H54 (cell line): Measurements from ENCODE around the gene FRRS1L.
A peak's percentile ranks its signal among the peaks of the same experiment; 100 is the strongest.

Experiments used
- DNase-seq: peaks from one replicate; pipeline ENCODE4 v3.0.0; 2011; ENCODE audit warnings: low spot score, mixed read lengths; ENCODE audit not compliant: insufficient read length
- FAIRE-seq: peaks from 3 replicates; lab custom pipeline; 2011; peaks lifted over from hg19 to GRCh38; lab: Jason Lieb, UNC
- POLR2A ChIP-seq: IDR thresholded peaks from 2 replicates; pipeline ENCODE4 v1.6.1; 2011; ENCODE audit warnings: low read depth, mild to moderate bottlenecking, low read length

The FRRS1L gene, protein sequence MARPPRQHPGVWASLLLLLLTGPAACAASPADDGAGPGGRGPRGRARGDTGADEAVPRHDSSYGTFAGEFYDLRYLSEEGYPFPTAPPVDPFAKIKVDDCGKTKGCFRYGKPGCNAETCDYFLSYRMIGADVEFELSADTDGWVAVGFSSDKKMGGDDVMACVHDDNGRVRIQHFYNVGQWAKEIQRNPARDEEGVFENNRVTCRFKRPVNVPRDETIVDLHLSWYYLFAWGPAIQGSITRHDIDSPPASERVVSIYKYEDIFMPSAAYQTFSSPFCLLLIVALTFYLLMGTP

DNA sequence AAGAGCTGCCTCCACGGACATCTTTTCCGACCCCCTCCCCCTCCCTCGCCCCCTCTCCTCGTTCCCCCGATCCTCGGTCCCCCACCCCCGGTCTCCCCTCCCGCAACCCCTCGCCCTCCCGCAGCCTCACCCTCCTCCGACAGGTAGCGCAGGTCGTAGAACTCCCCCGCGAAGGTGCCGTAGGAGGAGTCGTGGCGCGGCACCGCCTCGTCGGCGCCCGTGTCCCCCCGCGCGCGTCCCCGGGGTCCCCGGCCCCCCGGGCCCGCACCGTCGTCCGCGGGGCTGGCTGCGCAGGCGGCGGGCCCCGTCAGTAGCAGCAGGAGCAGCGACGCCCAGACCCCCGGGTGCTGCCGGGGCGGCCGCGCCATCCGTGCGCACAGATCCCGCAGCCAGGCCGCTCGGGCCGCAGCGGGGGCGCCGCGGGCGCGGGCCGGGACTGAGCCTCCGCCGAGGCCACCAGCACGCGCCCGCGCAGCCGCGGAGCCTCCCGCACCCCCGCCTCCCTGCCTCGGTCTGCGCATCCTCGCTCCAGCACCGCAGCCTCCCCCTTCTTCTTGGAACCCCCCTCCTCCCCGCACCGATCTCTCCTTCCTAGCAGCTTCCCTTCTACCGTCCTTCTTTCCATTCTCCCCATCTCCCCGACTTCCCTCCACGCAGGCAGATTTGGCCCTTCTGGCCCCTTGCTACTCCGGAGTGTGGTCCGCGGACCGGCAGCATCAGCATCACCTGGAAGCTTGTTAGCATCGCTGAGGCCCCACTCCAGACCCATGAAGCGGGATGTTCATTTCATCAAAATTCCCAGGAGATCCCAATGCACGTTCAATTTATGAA, at the start of gene FRRS1L:
Gene FRRS1L, minus strand, starts transcription at position 479 of the 831 bp plus-strand sequence. Its CDS starts 111 bp downstream, at position 368.
- FAIRE-seq: no peak
- no peak for TF ChIP-seq POLR2A
- DNase-seq: no peak

DNA sequence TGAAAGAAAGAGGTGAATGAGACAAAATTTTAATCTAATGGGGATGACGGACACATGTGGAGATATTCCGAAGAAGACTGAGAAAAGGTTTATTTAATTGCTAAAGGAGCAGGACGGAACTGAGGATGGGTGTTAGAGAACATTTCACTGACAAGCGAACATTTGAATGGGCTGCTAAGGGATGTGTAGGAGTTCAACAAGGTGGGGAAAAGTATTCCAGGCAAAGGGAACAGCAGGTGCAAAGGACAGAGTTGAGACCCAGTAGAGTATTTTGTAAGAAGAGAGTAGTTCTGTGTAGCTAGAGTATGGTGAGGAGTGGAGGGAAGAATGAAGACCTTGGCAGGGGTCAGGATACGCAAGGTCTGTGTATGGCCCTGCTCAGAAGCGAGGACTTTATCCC, 47.4 kb upstream of the FRRS1L start:
- DNase-seq: no peak
- no peak for TF ChIP-seq POLR2A
- FAIRE-seq: no peak

DNA sequence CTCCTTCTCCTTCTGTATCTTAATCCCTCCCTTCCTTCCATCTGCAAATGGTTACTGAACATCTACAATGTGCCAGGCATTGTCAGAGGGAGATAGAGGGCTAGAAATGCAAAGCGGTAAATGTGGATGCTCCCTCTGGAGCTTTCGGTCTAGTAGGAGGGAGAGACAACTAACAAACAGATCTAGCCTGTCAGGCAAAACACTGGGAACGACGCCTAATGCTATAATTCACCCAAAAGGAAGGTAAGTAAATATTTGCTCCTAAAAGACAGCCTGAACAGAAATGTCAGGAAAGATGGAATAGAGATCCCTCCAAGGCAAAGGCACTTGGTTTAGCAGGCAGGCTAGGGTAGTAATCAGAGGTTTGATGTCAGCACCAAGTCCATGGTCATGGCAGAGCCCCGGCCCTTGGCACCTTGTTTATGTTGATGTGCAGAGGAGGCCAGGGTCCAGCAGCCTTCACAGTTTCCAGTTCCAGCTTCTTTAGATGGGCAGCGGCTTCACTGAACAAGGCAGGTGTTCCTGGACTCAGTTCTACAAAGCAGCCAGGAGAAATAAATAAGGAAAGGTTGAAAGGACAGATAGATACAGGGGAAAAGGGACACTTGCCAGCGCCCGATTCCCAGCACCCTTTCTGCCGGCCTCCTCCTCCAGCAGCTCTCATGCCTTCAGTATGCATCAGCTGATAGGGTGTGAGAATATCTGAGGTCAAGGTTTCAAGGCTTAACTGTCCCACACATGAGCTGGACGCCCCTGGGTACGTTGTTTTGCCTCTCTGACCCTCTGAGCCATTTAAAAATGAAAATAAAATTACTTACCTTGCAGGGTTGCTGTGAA, 46.5 kb upstream of the FRRS1L start:
- FAIRE-seq (no peak), DNase-seq (no peak)
- no peak for TF ChIP-seq POLR2A

DNA sequence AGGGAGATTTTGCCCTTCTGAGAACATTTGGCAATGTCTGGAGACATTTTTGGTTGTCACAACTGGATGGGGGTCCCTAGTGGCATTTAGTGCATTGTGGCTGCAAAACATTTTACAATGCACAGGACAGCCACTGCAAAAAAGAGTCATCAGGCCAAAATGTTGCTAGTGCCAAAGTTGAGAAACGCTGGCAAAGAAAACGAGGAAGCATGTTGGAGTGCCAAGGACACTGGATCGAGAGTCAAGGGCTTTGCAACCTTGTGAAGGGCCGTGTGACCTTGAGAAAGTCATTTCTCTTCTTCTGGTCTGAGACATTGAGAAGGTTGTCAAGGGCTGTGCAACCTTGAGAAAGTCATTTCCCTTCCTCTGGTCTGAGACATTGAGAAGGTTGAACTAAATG, 45.7 kb upstream of the FRRS1L start:
- DNase-seq: no peak
- TF ChIP-seq POLR2A: no peak
- FAIRE-seq: no peak

DNA sequence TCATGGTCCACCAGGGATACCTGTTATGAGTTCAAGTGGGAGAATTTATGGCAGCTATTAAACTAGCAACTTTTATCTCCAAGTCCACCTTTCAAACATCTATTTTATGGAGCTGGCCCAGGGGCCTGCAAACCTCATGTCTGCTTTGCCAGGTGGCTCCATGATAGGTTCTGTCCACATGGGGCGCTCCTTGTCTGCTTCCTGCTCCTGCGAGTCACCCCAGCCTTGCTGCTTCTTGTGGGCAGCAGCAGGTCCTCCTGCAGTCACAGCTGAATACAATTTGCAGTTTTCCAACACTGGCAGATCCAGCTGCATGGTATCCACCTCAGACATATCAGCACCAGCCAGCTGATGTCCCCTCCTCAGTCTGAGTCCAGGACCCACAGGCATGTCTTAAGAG, 39.6 kb upstream of the FRRS1L start:
- DNase-seq (peak; percentile 60), FAIRE-seq (peak; percentile 53)
- no peak for TF ChIP-seq POLR2A

DNA sequence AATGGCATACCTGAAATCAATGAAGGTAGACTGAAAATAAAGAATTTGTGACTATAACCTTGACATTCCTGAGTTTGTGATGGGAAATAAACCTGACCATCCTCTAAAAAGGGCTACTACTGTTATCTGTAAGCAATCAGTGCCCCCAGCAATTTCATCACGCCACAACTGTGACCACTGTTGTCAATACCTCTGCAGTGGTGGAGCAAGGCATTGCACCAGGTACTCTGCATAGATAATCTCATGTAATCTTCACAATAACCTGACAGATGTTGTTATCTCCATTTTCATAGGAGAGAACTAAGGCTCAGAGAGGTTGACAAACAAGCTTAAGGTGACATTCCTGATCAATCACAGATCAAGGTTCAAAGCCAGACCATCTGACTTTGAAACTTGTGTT, 38.5 kb upstream of the FRRS1L start:
- no peak for FAIRE-seq
- no peak for DNase-seq
- no peak for TF ChIP-seq POLR2A

DNA sequence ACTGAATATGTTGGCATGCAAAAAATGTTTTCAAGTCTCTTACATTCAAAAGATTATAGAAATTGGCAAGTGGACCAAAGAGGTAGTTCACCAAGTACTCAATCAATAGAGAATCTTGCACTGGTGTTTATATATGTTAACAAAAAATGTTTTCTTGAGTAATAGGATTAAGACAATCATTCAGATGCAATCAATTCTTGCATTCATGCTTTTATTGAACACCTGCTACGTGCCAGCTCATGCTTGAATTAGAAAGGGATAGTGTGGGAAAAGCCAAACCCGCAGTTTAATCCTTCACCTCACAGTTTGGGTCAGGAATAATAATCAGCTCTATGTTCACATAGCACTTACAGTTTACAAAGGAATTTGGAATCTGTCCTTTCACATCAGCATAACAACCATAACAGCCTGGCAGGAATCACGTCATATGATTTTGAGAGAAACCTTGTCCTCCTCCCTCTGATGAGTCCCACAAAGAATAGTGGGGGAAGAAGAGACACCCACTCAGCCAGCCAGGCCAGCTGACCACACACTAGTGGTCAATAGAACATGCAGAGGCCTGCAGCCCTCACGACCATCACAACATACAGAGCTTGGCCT, 36.8 kb upstream of the FRRS1L start:
- TF ChIP-seq POLR2A: no peak
- FAIRE-seq (no peak), DNase-seq (no peak)

DNA sequence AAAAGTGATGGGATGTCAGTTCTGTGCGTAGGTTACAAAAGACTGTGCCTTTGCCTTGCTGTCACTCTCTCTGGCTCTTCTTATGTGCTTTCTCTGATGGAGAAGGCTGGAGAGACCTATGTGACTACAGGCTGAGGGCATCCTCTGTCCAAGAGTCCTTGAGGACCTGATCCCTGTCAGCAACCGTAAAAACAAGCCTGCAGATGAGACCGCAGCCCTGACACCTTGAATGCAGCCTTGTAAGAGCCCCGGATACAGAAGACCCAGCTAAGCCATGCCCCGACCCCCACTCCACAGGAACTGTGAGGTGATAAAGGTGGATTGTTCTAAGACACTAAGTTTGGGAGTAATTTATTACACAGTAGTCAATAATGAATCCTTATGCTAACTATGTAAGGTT, 32.6 kb upstream of the FRRS1L start:
- no peak for TF ChIP-seq POLR2A
- FAIRE-seq: no peak
- DNase-seq: no peak

DNA sequence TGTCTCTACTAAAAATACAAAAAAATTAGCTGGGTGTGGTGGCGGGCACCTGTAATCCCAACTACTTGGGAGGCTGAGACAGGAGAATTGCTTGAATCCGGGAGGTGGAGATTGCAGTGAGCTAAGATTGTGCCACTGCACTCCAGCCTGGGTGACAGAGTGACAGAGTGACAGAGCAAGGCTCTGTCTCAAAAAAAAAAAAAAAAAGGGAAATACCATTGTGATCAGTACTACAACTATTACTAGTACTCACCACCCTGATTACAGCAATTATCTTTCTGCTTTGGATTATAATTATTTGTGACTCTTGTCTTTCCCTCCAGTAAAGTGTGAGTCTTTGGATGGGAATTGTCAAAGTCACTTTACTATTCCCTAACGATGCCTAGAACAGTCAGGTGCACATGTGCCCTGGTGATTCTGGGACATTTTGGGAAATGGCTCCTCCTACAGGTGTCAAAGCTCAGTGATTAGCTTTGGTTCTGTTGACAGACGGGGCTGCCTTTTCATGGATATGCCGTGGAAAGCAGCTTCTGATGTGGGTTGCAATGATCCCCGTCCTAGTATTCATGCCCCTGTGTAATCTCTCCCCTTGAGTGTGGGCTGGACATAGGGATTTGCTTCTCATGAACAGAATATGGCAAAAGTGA, 31.8 kb upstream of the FRRS1L start:
- no peak for TF ChIP-seq POLR2A
- no peak for FAIRE-seq
- no peak for DNase-seq

DNA sequence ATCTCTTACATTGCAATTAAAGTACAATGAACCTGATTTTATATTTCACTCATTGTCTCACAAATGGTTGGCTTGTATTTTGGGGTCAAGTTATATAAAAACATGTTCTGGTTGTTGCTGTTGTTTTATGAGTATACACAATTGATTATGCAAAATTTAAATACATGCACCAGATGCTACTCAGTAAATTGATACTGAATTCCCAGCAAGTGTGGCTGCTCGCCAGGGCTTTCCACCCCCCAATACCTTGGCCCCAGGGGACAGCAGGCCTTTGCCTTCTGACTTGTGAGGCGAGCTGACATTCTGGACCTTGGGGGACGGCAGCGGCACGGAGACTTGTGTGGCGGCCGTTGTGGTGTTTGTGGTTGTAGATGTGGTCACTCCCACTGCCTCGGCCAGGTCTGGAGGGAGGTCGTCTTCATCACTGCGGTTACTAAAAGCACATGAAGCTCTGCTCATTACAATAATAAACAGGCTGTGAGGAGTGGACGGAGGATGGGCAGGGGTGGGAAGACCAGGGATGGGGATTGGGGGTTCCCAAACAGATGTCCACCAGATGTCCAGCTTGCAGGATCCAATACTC, 27.0 kb upstream of the FRRS1L start:
- no peak for TF ChIP-seq POLR2A
- no peak for FAIRE-seq
- DNase-seq: no peak

DNA sequence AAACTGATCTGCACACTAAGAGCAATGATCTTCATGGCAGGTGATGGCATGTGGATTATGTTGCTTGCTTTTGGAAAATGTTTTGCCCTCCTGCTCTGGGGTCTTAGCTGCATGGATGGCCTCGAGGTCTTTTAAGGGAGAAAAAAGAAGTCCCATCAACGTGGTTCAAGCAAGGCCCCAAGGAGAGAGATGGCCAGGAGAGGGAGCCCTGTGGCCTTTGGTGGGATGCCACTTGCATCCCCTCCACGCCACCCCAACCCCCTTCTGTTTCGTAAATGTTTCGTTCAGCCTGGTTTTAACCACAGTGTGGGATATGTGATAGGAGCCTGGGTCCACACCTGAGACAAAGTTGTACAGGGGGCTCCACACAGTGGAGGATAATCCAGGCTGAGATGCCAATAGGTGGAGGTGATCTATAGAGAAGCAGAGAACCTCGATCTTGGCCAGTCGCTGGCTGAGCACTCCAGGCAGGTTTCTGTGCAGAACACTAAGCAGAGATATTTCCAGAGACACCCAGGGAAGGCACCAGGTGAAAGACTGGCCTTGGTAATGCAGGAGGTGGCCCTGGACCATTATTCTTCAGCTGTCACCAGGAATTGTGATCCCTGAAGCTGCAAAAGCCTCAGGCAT, 25.8 kb upstream of the FRRS1L start:
- DNase-seq (no peak), FAIRE-seq (no peak)
- no peak for TF ChIP-seq POLR2A

DNA sequence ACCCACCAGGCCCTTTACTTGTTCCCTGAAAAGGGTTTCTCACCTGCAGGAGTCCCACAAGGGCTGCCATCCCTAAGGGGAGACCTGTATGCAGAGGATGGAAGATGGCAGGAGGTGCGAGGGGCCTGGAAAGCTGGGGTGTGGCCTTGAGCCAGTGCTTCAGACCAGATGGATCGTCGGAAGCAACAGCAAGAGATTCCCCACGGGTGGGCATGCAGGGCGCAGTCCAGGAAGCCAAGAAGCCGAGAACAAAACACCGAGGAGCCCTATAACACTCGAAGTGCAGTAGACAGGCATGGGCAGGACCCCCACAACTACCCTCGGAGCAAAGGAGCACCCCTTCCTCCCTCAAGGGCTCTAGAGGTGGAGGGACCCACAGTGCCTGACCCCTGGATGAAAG, 24.7 kb upstream of the FRRS1L start:
- no peak for DNase-seq
- no peak for FAIRE-seq
- TF ChIP-seq POLR2A: no peak

DNA sequence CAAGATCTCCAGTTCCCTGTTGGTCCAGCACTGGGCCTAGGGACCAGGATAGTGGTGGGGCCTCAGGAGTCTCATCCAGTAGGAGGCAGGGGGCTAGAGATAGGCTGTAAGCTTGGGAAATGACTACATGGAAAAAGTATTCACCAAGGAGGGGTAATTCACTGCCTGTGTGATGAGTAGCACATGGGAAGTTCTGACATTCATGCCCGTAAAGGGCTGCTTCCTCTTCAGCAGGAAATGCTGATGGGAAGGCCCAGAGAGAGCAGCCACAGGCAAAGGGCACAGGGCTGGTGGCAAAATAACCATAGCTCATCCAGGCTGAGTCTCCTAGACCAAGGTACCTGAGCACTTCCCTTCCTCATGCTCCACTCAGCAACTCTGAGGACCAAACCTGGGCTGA, 23.1 kb upstream of the FRRS1L start:
- DNase-seq (no peak), FAIRE-seq (no peak)

More for the DNA sequence above, 23.1 kb upstream of the FRRS1L start:
- TF ChIP-seq POLR2A: no peak
